Measurements from ENCODE around the gene ACTR1B.

DNA sequence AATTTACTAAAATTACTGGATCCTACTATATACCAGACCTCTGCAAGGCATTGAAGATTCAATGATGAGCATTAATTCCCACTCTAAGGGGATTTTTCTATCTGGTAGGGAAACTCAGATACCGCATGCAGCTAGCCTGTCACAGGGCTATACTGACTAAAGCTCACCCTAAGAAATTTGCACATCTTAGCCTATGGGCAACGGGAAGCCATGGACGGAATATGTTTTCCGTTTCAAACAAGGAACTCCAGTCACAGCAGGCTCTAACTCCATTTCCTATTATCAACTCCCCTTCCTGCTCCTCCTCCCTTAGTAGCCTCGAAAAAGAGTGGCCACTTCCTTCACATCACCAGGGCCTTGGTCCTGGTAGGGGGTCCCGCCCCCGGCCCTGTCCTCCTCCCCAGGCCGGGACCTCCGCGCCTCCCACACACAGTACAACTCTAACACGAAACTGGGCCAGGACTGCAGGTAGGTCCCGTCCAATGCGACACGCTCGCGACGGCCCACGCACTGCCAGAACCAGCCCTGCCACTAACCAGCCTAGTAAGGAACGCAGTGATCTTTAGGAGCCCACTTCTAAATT lies 18.6 kb downstream of the ACTR1B start:
- TF ChIP-seq, protein P1, sequence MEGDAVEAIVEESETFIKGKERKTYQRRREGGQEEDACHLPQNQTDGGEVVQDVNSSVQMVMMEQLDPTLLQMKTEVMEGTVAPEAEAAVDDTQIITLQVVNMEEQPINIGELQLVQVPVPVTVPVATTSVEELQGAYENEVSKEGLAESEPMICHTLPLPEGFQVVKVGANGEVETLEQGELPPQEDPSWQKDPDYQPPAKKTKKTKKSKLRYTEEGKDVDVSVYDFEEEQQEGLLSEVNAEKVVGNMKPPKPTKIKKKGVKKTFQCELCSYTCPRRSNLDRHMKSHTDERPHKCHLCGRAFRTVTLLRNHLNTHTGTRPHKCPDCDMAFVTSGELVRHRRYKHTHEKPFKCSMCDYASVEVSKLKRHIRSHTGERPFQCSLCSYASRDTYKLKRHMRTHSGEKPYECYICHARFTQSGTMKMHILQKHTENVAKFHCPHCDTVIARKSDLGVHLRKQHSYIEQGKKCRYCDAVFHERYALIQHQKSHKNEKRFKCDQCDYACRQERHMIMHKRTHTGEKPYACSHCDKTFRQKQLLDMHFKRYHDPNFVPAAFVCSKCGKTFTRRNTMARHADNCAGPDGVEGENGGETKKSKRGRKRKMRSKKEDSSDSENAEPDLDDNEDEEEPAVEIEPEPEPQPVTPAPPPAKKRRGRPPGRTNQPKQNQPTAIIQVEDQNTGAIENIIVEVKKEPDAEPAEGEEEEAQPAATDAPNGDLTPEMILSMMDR (IDR thresholded peaks at IDR 0.05; ENCODE audit: low read depth, low read length) = no peak
- TF ChIP-seq POLR2A (IDR thresholded peaks at IDR 0.05; ENCODE audit: extremely low read depth, insufficient read length) = no peak
- TF ChIP-seq, protein P2, sequence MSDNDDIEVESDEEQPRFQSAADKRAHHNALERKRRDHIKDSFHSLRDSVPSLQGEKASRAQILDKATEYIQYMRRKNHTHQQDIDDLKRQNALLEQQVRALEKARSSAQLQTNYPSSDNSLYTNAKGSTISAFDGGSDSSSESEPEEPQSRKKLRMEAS (IDR thresholded peaks at IDR 0.05; ENCODE audit: low read depth, low read length) = no peak
- TF ChIP-seq MYC (IDR thresholded peaks at IDR 0.05; ENCODE audit: low read depth, low read length) = no peak

All from NB4 (cell line).